NCI-H1436 treated with DMSO at 0.1 percent for 48 hours (cell line): Measurements from ENCODE around the gene PI4KA.
"Not testable (repeated sequence)": the region's sequence is repeated elsewhere in the genome, so short reads cannot be mapped to it uniquely, and the experiment has no call there.

ENCODE experiments used
- DNase-seq: peaks from one replicate; lab custom pipeline; 2025; lab: John Stamatoyannopoulos, UW

Gene PI4KA

DNA sequence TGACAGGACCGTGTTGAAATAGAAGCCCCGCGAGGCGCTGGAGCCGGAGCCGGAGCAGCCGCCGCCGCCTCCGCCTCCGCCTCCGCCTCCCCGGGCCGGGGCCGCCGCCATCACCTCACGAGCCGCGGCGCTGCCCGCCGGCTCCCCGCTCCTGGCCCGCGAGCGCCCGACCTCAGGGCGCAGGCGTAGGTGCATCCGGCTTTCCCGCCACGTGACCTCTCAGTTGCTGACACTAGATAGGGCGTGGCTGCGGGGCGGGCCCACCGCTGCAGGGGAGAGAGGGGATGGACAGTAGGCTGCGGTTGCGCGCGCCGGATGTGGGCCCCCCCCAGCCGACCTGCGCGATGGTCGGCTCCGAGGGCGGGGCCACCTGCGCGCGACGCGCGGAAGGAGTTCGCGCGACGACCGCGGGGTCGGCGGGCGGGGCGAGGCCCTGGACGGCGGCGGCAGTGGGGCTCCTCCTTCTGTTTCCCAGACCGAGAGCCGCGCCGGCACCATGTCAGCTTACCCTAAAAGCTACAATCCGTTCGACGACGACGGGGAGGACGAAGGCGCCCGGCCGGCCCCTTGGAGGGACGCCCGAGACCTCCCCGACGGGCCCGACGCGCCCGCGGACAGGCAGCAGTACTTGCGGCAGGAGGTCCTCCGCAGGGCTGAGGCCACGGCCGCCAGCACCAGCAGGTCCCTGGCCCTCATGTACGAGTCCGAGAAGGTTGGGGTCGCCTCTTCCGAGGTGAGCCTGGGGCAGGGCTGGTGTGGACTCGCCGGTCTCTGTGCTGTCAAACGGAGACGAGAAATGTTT lies at the start of gene PI4KA, which contains the start of gene SNAP29:
Gene PI4KA (minus strand): TSS at position 197 of the 802 bp plus-strand sequence. CDS start 86 bp downstream, at position 111.
Gene SNAP29 (plus strand): TSS at position 393 of the 802 bp plus-strand sequence. CDS start 104 bp downstream, at position 497.
- peak; percentile 71 for DNase-seq

GRCh38 chr22:20906387-20906767 lies 47.8 kb upstream of the PI4KA start:
- no peak for DNase-seq

DNA sequence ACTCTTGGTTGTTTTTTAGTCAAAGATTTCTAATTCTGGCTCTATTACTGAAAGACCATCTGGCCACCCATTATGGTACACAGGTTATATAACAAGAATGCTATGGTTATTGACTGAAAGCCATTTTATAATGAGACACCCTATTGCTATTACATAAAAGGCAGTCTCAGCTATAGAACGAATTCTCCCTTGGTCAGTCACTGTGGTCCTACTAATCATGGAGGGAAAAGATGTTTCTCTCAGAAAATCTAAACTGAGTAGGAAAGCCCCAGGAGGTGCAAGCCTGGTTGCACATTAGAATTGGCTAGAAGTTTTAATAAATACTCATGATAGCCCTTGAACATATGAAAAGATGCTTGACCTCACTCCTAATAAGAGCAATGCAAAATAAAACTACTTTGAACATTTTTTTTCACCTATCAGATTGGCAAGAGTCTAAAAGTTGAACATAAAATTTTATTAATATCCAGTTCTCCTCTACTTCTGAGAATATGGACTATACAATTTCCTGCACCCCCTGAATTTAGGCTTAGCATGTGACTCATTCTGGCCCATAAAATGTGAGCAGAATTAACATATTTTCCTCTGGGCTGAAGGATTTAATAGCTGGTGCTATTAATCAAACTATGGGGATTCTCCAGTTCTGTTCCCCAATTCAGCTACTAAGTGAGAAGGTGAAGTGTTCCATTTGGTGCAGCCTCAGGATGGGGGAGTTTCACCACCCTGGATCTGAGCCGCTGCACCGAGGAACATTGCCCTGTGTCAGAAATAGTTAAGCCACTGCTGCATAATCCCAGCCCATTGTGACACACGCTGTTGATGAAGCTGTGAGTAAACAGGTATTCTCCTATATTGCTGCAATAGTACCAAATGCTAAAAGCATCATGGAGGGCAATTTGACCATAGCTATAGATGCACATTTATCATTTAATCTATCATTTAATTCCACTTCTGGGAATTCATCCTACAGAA lies 47.1 kb upstream of the PI4KA start:
- DNase-seq: no peak

- DNase-seq: no peak
These were observed 46.4 kb upstream of the PI4KA start for GRCh38 chr22:20904980-20905355.

GRCh38 chr22:20904008-20904979 lies 45.7 kb upstream of the PI4KA start:
- DNase-seq: no peak

DNA sequence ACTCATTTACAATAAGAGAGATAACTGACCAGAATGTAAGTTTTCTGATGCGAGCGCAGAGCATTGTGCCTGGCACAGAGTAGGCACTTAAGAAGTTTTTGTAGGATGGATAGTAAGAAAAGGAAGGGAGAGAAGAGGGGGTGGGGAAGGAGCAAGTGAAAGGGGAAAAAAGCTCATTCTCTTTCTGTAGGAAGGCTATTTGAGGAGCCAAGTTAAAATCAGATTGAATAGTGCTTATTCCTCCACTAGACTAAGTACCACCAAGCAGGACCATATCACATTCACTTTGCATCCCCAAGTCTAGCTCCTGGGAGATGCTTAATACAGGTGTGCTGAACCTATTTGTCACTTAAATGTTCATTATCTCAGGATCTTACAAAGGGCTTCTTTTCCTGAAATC lies 44.5 kb upstream of the PI4KA start:
- DNase-seq: no peak

GRCh38 chr22:20901093-20902033 lies 42.8 kb upstream of the PI4KA start:
- not testable (repeated sequence) for DNase-seq

DNA sequence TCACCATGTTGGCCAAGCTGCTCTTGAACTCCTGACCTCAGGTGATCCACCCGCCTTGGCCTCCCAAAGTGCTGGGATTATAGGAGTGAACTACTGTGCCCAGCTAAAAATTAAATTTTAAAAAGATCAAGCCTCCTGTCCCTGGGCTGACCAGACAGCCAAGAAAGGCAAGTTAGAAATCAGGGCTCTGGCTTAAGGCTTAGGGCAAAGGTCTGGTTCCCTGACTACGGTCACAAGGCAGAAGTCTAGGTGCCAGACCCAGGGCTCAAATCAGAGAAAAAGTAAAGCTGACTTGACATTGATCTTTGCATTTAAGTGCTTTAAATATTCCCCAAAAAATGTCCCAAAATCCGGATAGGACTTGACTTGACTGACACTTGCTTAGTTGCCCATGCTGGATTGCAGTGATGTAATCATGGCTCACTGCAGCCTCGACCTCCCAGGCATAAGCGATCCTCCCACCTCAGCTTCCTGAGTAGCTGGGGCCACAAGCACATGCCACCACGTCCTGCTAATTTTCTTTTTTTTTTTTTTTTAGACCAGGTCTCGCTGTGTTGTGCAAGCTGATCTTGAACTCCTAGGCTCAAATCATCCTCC lies 41.3 kb upstream of the PI4KA start:
- DNase-seq: no peak

DNA sequence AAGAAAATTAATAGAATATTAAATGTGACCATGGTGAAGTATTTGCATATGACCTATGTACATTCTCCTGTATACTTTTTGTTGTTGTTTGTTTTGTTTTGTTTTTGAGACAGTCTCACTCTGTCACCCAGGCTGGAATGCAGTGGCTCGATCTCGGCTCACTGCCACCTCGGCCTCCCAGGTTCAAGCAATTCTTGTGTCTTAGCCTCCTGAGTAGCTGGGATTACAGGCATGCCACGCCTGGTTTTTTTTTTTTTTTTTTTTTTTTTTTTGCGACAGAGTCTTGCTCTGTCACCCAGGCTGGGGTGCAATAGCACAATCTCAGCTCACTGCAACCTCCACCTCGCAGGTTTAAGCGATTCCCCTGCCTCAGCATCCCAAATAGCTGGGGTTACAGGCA lies 39.1 kb upstream of the PI4KA start:
- DNase-seq: not testable (repeated sequence)

- no peak for DNase-seq
These were observed 32.4 kb upstream of the PI4KA start for GRCh38 chr22:20890975-20891374.

- no peak for DNase-seq
These were observed 31.4 kb upstream of the PI4KA start for GRCh38 chr22:20889904-20890540.

DNA sequence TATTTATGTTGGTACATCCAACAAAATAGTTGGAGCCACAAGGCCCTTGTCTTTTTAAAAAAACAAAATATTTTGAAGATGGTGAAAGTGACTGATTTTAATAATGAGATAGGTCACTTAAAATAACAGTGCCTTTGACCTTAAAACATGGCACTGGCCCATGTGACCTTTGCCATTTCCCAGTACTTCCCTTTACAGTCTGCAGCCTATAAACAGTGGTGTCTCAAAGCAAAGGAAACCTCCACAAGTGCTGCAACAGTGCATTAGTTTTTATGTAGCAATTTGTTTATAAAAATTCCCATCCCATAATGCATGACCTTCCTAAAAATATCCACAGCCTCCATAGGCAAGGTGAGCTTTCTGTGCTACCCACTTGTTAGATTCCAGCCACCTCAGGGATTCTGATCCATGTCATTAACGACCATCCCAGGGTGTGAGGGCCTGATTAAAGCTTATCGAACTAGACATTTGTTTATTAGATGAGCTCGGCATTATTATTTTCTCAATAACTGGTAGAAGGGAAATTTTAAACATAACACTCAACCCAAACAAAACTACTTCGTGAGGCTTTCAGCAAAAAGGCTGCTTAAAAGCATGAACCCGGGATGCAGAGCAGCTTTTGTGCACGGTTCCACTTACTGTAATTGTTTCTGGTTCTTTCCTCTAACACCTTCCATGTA lies 30.6 kb upstream of the PI4KA start:
- no peak for DNase-seq

DNA sequence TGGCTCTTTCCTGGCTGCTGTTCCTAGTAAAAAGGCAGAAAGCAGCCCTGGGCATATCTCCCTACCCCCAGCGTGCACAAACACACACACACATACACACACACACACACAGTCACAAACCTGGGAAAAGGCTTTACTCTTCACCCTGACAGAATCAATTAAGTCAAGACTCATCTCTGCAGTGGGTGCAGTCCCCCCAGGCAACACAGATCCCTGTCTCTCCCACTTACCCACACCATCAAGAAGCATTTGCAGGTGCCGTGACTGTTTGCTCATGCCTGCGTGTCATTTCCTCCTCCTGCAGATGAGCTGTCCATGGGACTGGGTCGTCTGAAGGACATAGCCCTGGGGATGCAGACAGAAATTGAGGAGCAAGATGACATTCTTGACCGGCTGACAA lies 28.8 kb upstream of the PI4KA start:
- no peak for DNase-seq

DNA sequence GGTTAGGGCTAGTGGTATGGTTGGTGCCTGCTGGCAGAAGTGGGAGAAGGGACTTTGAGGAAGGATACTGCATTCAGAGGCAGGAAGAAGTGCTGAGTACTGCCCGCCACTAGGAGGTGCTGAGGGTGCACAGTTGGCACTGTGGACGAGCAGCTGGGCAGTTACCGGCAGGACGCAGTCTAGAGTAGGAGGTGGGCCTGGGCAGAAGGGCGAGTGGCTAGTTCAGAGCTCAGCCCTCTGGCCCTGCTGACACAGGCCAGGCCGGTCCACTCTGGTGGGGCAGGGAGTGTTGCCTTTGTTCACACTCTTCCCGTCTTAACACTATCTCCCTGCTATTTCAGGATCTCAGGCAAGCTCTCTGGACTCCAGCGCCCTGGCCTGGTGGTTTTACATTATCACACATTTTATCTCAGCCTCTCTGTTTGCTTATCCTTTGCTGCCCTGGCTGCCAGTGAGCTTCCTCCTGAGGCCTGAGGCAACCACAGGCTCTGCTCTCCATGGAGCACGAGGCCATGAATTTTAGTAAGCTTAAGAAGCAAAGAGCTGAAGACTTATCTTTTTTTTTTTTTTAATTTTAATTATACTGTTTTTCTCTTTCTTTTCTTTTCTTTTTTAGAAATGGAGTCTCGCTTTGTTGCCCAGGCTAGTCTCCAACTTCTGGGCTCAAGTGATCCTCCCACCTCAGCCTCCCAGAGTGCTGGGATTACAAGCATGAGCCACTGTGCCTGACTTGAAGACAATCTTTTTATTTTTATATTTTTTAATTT lies 27.1 kb upstream of the PI4KA start:
- no peak for DNase-seq

DNA sequence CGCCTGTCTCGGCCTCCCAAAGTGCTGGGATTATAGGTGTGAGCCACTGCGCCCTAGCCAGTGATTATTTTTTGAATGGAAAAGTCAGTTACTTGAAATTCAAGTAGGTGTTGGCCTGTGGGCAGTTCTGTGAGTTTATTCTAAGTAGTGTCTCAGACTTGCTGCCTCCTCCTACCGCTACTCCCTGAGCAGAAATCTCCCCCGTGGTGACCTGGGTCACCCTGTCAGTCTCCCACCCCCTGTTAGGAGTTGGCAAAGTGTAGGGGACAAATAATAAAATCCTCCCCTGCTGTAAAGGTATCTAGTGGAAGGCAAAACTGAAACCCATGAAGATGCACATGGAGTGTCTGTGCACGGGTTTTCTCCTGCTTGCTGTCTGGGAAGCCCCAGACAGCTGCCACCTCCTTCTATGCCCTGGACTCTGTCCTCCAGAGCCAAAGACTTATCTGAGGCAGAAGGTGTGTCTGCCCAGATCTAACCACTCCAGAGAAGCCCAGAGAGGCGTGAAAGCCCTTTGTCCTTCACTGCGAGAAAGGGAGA lies 26.5 kb upstream of the PI4KA start:
- no peak for DNase-seq

GRCh38 chr22:20884454-20884853 lies 25.8 kb upstream of the PI4KA start:
- no peak for DNase-seq

- DNase-seq: no peak
These were observed 24.2 kb upstream of the PI4KA start for GRCh38 chr22:20882855-20883254.
